Endothelial cell (in vitro differentiated cells): ENCODE results near the gene LMO2. TPM values are rescaled to one million over a fixed set of nuclear protein-coding genes. Genes with fewer than 3 reads are reported as not detected.
A peak's percentile ranks its signal among the peaks of the same experiment; 100 is the strongest.

Experiments used
- DNase-seq: peaks from one replicate; pipeline ENCODE4 v3.0.0; 2021; ENCODE audit warnings: low spot score
- H3K27ac Mint-ChIP-seq: one replicate; pipeline ENCODE4 v1.8.0; 2021; ENCODE audit warnings: mixed read lengths, inconsistent platforms; ENCODE audit not compliant: unreplicated experiment
- H3K27me3 Mint-ChIP-seq: one replicate; pipeline ENCODE4 v1.8.0; 2021; ENCODE audit warnings: mild to moderate bottlenecking, moderate library complexity, mixed read lengths, inconsistent platforms; ENCODE audit not compliant: unreplicated experiment
- H3K36me3 Mint-ChIP-seq: one replicate; pipeline ENCODE4 v1.8.0; 2021; ENCODE audit warnings: mild to moderate bottlenecking, low read depth, mixed read lengths, inconsistent platforms; ENCODE audit not compliant: unreplicated experiment
- H3K4me1 Mint-ChIP-seq: one replicate; pipeline ENCODE4 v1.8.0; 2021; ENCODE audit warnings: mild to moderate bottlenecking, mixed read lengths, inconsistent platforms; ENCODE audit not compliant: unreplicated experiment
- H3K4me3 Mint-ChIP-seq: one replicate; pipeline ENCODE4 v1.8.0; 2021; ENCODE audit warnings: mild to moderate bottlenecking, mixed read lengths, inconsistent platforms; ENCODE audit not compliant: unreplicated experiment
- H3K9me3 Mint-ChIP-seq: one replicate; pipeline ENCODE4 v1.8.0; 2021; ENCODE audit warnings: mixed read lengths, inconsistent platforms; ENCODE audit not compliant: unreplicated experiment
- total RNA-seq: library from RNA; stranded (reverse); fragmentation: NEBNext Ultra II Directional; extraction: Animal tissue kit (Norgen Biotek cat#: 25700); gene quantifications from one replicate; pipeline ENCODE4 v1.2.1, GENCODE V29; 2021; ENCODE audit not compliant: unreplicated experiment
- TF ChIP-seq, protein P1 (sequence below): fragments of 200-600 bp; sonication (generic); IDR thresholded peaks from one replicate; pipeline ENCODE4 v1.5.0; 2021; ENCODE audit warnings: antibody characterized with exemption; ENCODE audit not compliant: unreplicated experiment

LMO2 gene
- total RNA-seq, 1 donor from 2014 or later = 223 TPM

GRCh38 chr11:33860926-33861325 is 30.9 kb downstream of the LMO2 start:
- Mint-ChIP-seq H3K27me3 (peaks cover 4% of the 10 kb centered on the region), H3K36me3 (peaks cover 62% of the 10 kb centered on the region), H3K9me3 (no peaks in the 10 kb centered on the region), H3K27ac (peak overlapping the region; percentile 25), H3K4me3 (peak overlapping the region; percentile 76), H3K4me1 (peaks cover 51% of the 10 kb centered on the region)
- TF ChIP-seq, protein P1, sequence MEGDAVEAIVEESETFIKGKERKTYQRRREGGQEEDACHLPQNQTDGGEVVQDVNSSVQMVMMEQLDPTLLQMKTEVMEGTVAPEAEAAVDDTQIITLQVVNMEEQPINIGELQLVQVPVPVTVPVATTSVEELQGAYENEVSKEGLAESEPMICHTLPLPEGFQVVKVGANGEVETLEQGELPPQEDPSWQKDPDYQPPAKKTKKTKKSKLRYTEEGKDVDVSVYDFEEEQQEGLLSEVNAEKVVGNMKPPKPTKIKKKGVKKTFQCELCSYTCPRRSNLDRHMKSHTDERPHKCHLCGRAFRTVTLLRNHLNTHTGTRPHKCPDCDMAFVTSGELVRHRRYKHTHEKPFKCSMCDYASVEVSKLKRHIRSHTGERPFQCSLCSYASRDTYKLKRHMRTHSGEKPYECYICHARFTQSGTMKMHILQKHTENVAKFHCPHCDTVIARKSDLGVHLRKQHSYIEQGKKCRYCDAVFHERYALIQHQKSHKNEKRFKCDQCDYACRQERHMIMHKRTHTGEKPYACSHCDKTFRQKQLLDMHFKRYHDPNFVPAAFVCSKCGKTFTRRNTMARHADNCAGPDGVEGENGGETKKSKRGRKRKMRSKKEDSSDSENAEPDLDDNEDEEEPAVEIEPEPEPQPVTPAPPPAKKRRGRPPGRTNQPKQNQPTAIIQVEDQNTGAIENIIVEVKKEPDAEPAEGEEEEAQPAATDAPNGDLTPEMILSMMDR = no peak
- no peak for DNase-seq

DNA sequence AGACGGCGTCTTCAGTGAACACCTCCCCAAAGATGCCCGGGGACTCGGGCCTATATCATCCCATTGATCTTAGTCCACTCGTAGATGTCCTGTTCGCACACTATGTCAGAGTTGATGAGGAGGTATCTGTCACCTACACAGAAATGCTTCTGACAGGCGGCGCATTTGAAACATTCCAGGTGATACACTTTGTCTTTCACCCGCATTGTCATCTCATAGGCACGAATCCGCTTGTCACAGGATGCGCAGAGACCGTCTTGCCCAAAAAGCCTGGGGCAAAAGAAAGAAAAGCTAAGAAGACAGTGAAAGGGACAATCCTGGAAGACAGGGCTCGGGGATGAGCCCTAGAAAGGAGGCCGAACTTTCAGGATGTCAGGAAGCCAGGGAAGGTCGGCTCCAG is 32.6 kb downstream of the LMO2 start:
- Mint-ChIP-seq H3K9me3 (no peaks in the 10 kb centered on the region), H3K4me3 (no peak overlapping the region), H3K36me3 (peaks cover 55% of the 10 kb centered on the region), H3K27ac (no peak overlapping the region), H3K4me1 (peaks cover 53% of the 10 kb centered on the region), H3K27me3 (peaks cover 5% of the 10 kb centered on the region)
- TF ChIP-seq, protein P1 = no peak
- DNase-seq = no peak

DNA sequence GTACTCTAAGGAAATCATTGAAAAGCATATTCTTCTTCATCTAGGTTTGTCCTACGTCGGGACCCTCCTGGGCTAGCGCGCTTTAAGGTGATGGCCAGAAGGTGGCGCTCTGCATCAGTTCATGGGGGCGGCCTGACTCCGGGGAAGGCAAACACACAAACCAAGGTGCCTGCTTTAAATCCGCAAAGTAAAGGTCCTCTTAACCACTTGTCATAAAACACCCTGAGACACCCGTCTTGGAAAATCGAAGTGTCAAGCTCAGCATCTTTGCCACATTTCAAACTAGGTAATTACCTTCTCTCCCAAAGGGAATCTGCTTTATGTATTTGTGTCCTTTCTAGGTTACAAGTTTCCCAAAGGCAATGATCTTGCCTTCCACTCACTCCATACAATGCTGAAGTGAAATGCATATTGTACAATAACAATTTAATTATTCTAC is 33.9 kb downstream of the LMO2 start:
- TF ChIP-seq, protein P1 = peak; percentile 88
- Mint-ChIP-seq H3K9me3 (no peaks in the 10 kb centered on the region), H3K27ac (no peak overlapping the region), H3K36me3 (peaks cover 54% of the 10 kb centered on the region), H3K4me1 (peaks cover 42% of the 10 kb centered on the region), H3K27me3 (peaks cover 5% of the 10 kb centered on the region), H3K4me3 (no peak overlapping the region)
- peak; percentile 89 for DNase-seq

DNA sequence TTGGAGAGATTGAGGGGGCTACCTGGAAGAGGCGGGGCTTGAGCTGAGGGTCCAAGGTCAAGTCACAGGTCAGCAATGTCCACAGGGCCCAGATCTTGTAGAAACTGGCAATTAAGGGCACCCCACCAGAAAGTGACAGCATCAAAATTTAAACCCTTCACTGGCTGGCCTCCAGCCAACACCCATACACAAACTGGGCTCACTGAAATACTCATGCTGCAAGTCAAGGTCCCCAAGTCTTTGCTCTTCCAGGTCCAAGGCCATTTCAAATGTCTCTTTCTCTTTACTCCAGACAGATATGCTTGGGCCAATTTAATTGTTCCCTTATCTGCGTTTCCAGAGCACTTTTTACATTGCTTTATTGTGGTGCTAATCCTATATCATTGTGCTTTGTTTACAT is 36.4 kb downstream of the LMO2 start:
- peaks cover 7% of the 10 kb centered on the region for H3K27me3 Mint-ChIP-seq
- H3K9me3 Mint-ChIP-seq = no peaks in the 10 kb centered on the region
- H3K4me1 Mint-ChIP-seq = peaks cover 33% of the 10 kb centered on the region
- H3K36me3 Mint-ChIP-seq = peaks cover 58% of the 10 kb centered on the region
- no peak overlapping the region for H3K27ac Mint-ChIP-seq
- TF ChIP-seq, protein P1 = no peak
- DNase-seq = no peak
- H3K4me3 Mint-ChIP-seq = no peak overlapping the region

DNA sequence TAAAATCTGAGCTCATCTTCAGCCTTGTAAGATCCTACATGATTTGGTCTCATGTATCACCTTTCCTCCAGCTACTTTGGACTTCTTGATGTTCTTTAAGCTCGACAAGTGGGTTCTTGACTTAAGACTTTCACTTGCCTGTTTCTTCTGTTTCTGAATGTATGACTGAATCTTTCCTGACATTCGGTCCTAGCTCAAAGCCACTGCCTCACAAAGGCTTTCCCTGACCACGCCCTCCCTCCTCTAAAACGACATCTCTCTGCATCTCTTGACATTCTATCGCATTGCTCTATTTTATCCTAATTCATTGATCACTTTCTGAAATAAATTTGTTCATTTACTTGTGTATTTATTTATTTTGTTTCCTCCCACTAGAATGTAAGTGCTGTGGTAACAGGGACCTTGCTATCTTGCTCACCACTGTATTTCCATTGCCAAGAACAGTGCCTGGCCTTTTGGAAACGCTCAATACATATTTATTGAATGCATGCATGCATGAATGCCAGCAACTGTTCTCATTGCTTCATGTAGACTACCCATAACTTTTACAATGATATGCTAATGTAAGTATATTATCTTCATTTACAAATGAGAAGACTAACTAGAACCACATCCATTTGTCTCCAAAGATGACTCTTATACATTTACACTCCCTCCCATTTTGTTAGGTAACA is 43.0 kb downstream of the LMO2 start:
- H3K27me3 Mint-ChIP-seq = peaks cover 1% of the 10 kb centered on the region
- peaks cover 26% of the 10 kb centered on the region for H3K36me3 Mint-ChIP-seq
- DNase-seq = no peak
- no peaks in the 10 kb centered on the region for H3K9me3 Mint-ChIP-seq
- no peak overlapping the region for H3K27ac Mint-ChIP-seq
- TF ChIP-seq, protein P1 = no peak
- no peaks in the 10 kb centered on the region for H3K4me1 Mint-ChIP-seq
- H3K4me3 Mint-ChIP-seq = peak overlapping the region; percentile 24
